ENCODE measurements around the gene GNA12.

DNA sequence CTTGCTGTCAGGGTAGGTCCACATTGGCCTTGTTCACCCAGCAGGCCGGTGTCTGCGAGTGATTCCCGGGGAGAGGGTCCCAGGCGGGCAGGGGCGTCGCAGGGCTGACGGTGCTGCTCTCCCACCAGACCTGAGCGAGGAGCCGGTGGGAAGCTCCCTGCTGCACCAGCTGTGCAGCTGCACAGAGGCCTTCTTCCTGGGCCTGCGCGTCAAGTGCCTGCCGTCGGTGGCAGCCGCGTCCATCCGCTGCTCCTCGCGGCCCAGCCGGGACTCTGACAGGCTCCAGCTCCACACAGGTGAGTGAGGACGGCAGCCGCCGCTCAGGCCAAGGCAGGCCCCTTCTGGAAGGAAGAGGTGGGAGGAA lies 141.5 kb downstream of the GNA12 start:
- TF ChIP-seq, protein P1, sequence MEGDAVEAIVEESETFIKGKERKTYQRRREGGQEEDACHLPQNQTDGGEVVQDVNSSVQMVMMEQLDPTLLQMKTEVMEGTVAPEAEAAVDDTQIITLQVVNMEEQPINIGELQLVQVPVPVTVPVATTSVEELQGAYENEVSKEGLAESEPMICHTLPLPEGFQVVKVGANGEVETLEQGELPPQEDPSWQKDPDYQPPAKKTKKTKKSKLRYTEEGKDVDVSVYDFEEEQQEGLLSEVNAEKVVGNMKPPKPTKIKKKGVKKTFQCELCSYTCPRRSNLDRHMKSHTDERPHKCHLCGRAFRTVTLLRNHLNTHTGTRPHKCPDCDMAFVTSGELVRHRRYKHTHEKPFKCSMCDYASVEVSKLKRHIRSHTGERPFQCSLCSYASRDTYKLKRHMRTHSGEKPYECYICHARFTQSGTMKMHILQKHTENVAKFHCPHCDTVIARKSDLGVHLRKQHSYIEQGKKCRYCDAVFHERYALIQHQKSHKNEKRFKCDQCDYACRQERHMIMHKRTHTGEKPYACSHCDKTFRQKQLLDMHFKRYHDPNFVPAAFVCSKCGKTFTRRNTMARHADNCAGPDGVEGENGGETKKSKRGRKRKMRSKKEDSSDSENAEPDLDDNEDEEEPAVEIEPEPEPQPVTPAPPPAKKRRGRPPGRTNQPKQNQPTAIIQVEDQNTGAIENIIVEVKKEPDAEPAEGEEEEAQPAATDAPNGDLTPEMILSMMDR (IDR thresholded peaks at IDR 0.05) = no peak
- no peak for TF ChIP-seq ZFX (IDR thresholded peaks at IDR 0.05; ENCODE audit: borderline replicate concordance)

Data from 22Rv1 (cell line).